Stimulated activated CD4-positive, alpha-beta T cell treated with anti-CD3 and anti-CD28 coated beads, Interleukin-2, amount 100 ng/mL, for 24 hours (primary cell): ENCODE results near the gene ASCL2.

ENCODE experiments used
- DNase-seq, 2 donors: peaks; one replicate each; pipeline ENCODE4 v3.0.0-alpha.2; 2020

Gene ASCL2

DNA sequence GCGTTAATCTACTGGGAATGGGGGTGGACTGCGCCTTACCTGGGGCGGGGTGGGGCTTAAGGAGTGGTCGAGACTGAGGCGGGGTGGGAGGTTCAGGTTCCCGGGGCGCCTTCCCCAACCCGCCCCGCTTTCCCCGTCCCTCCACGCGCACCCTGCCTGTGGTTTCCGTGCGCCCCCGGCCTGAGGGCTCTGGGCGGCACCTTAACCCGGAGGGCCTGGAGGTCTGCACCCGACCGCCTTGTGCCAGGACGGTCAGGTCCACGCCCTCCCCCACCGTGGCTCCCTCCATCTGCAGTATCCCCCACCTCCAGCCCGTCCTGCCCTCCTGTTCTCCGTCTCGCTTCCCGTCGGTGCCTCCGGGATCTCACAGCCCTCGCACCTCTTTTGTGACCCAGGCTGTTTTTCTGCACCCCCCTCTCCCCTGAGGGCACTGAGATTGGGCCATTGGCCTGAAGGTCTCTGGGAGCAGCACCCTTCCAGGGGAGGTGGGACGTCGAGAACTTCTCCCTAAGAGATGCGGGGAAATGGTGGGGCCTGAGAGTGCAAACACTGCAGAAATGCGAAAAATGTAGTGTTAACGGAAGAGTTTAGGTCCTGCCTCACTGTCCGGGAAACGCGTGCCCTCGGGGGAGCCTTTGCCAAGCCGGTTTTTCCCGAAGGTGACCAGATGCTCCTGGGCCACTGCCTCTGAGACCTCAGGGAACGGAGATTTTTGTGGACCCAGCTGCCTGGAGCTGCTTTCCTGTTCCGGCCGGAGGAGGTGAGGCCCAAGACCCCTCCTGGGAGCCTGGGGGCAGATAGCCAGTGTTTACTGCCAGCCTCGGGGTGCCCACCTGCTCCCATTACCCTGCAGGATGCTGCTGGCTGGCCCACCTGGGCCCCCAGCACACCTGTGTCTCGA lies 1.2 kb upstream of the ASCL2 start:
- DNase-seq, result peak in 1 of 2 donors; percentile 15

DNA sequence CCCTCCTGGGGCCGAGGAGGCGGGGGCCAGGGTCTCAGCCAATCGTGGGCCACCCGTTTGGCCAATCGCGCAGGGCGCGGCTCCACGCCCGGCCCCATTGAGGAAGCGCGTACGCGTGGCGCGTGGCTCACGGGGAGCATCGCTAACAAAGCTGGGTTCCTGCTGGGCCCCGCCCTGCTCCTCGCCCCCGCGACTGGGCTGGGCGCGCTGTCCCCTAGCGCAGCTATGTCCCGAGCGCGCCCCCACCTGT lies 614 bp upstream of the ASCL2 start:
- peak; percentile 43 to 45 for DNase-seq

DNA sequence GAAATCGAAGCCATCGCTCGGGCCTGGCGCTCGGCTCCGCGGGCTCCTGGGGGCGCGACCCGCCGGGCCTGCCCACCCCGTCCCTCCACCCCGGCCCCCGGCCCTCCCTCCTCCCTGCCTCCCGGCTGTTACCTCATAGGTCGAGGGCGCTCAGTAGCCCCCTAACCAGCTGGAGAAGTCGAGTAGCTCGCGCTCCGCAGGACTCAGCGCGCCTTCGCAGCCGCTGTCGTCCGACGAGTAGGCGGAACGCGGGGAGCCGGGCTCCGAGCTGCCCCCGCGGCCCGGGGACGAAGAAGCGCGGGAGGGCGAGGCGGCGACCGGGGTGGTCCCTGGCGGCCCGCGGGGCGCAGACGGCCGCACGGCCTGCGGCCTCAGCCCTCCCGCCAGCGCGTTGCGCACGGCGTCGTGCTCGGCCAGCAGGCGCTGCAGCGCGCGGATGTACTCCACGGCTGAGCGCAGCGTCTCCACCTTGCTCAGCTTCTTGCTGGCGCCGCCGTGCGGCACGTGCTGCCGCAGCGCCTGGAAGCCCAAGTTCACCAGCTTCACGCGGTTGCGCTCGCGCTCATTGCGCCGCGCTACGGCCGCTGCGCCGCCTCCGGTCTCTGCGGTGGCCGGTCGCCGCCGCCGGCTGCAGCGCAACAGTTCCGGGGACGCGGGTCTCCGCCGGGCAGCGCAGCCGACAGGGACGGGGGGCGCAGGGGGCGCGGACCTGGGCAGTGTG lies 627 bp downstream of the ASCL2 start:
- DNase-seq, result peak; percentile 38 to 54

DNA sequence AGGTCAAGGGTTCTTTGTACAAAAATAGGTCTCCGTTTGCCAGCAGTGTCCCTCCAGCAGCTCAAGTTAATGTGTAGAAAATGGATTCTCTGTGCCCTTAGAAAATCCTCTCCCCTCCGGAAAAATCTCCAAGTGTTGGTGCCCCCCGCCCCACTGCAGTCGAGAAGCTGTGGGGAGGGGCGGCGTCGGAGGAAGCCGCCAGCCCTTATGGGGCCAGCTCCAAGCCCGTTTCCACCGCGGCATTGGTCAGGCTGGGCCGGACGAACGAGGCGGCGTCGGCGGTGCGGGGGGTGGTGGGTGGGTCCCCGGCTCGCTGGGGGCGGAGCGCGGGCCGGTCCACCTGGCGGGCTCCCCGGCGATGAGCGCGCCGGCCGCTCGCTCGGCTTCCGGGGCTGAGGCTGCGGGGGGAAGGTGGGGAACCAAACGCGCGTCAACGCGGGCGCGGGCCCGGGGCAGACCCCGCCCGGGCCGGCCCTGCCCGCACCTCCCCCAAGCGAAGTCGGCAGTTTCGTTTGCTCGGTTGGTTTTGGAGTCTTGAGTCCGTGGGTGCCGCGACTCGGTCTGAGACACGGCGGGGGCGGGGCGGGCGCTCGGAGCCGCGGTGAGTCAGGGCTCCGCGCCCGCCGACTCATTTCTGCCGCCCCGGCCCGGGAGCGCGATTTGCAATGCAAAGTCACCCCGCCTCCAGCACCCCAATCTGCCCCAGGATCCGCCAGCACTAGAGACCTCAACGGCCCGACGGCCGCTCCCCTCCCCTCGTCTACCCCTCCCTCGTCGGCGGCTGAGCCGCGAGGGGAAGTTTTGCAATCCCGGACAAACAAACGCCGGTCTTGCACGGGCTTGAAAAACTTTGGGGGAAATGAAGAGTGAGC lies 1.4 kb downstream of the ASCL2 start:
- peak; percentile 88 to 89 for DNase-seq

DNA sequence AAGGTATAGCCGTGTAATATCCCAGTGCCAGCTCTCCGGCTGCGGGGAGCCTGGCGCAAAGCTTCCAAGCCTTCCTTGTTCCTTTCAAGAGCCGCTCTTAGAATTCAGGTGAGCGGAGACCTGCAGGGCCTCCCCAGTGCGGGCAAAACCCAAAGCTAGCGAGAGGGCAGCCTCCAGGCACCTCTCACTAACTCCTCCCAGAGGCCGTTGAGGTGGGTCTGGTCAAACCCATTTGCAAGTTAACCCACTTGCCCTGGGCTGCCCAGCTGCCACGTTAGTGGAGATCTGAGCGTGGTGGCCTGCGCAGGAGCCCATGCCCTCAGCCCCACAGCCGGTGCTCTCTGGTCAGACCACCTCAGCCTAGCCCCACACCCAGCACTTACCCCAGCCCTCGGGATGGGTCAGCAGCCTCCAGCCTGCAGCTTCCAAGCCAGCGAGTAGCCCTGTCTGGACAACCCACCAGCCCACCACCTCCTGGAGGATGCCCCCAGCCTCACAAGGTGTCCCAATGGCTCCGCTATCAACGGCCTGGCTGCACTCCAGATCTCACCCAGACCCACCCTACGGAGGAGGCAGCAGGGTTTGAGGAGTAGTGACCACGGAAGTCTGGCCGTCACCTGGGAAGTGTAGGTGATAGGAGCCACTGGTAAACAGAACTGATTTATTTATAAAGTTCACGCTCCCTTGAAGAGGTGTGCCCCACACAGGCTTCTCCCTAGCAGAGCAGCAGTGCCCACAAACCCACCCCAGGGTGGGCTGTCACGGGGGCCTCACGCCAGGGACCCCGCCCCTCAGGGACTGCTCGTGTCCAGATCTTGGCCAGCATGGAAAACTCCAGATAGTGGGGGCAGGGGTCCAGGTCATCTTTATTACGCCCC lies 2.3 kb downstream of the ASCL2 start:
- peak in 1 of 2 donors; percentile 17 for DNase-seq

DNA sequence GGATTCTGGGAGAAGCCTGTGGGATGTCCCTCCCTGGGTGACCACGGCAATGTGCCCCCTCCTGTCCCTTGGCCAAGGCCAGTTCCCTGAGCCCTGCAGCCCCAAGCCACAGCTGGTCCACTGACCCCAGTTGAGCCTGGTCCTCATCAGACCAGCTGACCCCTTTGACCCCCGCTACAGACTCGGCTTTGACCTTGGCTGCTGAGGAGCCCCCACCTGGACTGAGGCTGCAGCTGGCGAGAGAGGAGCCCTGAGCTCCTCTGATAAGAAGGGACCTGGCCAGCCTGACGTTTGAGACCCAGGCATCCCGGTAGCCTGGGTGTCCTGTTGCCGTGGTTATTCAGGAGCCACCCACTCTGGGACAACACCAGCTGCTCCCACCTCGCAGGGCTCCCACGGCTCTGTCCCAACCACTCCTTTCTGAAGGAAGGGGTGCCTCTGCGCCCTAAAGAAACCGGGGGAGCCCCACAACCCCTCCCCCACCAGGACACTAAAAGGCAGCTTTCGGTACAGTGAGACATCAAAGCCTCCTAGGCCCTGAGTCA lies 3.0 kb downstream of the ASCL2 start:
- peak in 1 of 2 donors; percentile 18 for DNase-seq

DNA sequence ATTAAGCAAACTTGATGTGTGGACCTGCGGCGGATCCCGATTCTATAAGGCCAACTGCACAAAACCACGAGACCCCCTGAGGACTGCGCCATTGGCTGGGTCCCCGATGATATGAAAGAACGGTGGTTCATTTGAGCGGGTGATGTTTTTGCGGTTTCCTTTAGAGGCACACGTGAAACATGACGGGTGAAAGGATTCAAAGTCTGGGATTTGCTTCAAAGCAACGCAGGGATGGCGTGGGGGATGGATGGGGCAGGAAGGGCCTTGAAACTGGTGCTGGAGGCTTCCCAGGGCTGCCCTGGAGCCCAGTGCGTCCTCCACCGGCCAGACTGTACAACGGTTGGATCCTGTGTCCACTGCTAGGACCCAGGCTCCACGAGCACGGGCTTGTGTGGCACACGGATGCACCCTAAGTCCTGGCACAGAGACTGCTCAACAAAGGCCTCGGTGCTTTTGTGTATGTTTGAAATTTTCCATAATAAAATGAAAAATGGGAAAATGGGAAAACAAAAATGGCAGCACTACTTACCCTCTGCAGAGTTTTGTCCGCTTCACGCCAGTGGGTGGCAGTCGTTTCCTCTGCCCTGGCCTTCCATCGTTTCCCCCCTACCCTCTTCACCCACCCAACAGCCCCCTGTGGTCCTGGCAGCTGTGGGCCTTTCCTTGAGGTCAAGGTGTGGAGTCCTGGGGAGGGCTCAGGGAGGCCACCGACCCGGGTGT lies 3.6 kb downstream of the ASCL2 start:
- peak in 1 of 2 donors; percentile 16 for DNase-seq

DNA sequence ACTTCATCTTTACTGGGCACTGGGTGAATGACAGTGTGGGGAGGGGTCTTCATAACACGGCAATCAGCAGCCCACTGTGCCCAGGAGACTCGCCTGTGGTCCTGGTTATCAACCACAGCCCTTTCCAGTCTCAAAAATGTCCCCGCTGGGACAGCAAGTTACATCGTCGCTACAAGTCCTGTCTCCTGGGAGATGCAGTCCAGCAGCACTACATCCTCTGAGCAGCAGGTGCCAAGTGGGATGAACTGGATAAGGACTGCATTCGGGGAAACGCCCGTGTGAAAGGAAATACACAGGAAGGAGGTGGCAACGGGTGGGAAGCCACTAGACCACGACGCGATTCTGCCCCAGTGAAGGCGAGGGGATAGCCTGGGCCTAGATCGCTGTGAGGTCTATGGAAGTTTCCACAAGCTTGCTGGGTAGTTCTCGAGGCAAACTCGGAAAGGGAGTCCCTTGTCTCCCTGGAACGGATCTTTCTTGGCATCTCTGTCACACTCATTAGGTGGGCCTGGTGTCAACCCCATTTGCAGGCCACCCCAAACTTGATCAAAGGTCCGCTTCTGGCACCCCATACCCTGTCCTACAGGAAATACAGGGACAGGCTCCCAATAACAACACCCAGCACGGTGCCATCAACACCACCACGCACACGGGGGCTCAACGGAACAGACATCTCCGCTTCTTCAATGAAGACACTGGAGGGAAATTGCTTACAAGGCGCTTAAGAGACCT lies 4.4 kb downstream of the ASCL2 start:
- peak in 1 of 2 donors; percentile 14 for DNase-seq

DNA sequence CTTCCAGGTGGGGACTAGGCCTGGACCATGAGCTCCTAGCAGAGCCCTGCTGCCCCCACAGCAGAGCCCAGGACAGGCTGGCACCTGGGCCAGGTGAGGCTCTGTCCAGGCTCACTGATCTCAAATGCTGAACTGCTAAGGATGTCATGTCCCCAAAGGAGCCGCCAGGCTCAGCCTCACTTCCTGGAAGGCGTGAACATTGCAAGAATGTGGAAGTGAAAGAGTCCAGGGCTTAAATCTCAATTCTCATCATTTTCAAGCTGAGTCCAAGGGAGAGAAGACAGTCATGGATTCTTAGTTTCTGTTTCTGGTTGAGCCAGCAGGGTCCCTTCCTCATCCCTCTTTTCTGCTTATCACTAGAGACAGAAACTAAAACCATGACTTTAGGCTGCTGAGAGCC lies 5.0 kb downstream of the ASCL2 start:
- peak; percentile 30 to 32 for DNase-seq

DNA sequence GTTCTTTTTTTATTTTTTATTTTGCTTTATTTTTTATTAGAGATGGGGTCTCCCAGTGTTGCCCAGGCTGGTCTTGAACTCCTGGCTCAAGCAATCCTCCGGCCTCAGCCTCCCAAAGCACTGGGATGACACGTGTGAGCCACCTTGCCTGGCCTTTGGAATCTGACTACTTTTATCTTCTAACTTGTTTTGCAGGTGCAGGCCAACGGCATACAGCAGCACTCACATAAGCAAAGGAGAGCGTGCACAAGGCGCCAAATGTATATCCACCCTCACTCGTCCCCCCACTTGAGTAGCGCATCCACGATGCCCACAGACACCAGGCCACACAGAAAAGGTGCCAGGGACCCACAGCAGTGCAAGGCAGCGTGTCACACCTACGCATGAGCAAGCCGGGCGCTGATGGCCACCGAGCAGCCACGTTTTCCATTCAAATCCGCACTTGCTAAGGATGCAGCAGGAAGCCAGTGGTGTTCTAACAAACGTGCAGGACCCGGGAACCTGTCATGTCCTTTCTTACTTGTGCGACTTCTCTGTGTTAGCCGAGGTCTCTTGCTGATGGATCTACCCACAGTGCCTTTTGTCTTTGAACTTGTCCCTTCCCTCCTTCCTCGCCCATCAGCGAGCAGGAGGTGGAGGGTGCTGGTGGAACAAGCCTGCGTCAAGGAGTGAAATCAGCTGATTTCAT lies 5.9 kb downstream of the ASCL2 start:
- DNase-seq, result peak in 1 of 2 donors; percentile 11

DNA sequence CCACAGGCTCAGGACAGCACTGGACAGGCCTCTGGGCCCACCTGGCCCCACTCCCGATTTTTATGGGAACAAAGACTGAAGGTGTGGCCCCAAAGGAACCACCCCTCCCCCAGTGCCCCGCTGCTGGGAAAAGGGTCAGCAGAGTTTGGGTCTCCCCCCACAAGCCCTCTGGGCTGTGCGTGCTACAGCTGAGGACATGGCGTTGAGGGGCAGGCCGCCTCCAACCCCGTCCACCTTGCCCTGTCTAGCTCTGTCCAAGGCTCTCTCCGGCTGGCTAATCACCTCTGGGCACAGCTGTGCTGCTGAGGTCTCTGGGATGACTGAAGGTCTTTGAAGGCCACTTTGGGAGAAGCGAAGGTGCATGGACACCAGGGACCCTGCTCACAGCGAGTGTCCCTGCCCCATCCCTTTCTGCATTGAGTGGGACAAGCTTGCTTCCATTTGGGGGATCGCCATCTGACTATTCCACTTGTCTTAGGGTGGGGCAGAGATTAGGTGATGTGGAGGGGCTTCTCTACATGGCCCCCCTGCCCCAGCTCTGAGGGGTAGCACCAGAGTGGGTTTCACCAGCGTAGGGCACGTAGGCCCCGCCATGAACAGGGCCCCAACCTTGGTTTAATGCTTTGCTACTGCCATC lies 6.5 kb downstream of the ASCL2 start:
- DNase-seq, result no peak

DNA sequence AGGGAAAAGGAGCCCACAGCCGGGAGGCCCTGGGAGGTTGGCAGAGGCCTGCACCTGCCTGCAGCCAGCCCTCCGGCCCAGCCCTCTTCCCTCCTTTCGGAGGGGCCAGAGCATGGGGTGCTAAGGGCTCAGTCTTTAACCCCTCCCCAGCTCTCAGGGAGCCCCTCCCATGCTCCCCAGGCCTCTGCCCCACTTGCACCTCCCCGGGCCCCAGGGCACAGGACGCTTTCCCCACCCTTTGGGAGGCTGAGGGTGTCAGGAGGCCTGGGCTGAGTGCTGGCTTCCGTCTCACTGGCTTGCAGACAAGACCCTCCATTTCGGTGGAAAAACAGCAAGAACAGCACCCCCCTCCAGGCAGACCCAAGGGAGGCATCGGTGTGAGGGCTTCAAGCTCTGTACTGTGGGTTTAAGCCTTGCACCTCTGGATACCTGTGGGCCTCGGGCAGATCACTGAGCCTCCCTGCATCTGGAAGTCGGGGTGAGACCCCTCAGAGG lies 7.3 kb downstream of the ASCL2 start:
- DNase-seq, result no peak

DNA sequence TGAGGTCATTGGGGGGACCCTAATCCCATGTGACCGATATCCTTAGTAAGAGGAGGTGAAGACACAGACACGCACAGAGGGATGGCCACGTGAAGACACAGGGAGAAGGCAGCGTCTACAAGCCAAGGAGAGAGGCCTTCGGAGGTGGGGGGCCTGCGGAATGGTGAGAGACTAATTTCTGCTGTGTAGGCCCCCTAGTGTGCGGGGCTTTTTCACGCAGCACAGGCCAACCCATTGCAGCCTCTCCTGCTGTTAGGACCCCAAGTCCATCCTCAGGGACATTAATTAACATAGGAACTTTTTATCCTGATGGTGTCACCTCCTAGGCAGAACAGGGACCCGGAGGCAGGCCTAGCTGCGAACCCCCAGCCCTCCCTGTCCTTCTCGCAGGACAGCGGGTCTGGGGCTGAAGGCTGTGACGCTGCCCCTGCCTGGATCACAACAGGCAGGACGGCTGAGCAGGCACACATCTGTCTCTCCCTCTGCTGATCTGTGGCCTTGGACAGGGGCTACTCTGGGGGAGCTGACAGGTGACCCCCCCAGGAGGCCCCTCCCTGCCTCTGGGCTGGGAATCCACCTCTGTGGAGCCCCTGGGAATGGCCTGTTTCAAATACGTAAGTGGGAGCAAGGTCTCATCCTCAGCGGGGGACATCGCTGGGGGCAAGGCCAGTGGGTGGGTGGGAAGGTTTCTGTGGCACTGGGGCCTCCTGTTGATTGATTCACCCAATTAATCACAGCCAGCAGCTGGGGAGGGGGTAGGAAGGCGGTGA lies 7.9 kb downstream of the ASCL2 start:
- peak in 1 of 2 donors; percentile 13 for DNase-seq

DNA sequence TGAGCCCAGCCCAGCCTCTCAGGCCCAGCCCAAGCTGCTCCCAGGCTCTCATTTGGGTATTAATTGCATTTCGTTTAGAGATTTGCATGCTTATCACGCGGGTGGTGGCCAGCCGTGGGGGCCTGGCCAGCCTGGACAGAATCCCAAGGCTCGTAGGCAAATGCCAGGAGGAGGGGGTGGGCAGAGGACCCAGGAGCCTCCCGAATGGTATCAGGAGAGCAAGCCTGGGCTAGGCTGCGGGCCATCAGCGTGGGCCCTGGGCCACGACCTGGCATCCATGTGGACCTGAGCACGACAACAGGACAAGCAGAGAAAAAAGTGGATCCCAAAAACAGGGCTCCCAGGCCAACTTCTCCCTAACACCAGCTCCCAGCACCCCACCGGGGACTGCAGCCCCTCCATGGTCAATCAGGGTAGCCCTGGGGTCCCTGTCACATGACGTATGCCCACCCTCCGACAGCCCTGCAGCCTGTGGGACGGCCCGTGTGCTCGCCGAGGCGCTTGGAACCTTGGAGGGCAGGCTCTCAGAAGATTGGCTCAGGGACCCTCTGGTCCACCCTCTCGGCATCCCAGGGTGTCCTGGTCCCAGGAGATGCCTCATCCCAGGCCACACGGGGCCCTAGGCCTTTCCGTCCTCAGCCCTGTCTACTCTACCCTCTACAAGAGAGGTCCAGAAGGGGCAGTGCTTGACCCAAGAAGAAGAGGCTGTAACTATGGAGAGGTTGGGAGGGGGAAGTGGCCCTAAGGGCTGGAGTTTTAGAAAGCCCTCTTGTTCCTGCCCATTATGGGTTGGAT lies 8.8 kb downstream of the ASCL2 start:
- peak in 1 of 2 donors; percentile 14 for DNase-seq

DNA sequence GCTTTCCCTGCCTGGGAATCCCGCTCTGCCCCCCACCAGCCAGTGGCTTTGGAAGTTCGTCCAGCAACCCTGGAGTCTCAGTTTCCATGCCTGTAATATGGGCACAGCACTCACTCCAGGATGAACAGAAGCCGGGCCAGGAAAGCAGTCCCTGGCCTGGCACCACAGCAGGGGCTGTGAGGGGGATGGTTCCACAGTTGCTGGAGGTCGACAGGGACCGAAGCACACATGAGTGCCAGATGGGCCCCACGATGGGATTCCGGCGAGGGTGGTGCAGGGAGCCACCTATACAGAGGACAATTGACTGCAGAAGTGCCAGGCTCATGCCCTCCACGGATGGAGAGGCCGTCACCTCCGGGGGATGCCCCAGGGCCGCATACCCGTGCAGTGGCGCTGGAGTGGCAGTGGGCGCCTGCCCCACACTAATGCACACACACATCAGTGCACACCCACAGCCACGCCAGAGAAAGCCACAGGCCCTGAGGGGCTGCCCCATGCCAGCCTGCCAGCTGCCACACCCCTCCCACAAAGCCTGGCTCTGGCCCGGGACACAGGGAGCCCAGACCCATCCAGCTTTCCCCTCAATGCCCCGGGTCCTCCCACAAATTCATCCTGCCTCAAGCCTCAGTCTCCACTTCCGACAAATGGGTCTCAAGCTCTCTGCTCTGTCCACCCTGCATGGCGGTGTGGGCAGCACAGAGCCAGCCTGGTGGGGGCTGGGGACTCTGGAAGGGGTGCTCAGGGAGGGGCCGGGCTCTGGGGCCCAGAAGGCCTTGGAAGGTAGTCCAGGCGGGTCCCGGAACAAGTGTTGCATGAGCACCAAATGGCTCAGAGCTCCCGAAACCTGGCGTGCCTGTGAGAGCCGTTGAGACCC lies 9.7 kb downstream of the ASCL2 start:
- peak in 1 of 2 donors; percentile 13 for DNase-seq

DNA sequence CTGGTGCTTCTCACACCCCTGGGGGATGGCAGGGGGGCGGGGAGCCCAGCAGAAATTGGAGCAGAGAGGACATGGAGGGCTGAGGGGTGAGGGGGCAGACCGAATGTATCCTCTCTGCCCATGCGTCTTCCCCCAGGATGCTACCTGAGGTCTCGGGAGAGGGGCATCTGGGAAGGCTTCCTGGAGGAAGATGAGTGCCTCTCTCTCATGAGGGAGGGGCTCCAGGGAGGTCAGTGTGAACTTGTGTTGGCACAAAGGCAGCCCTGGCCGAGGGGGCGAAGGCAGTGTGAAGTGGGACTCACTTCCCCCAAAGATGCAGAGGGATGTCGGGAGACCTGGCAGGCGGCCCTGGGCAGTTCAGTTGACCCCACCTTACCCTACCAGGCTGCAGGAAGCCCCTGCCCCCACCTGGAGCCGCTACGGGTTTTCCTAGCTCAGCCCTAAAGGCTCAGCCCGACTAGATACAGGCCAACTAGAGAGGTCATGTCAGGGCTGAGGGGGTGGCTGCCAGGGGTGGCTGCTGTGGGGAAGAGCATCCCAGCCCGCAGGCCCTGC lies 10.4 kb downstream of the ASCL2 start:
- peak in 1 of 2 donors; percentile 15 for DNase-seq
